VCaP (cell line): ENCODE measurements around the gene MARVELD3.

ENCODE experiments used
- H3K27ac ChIP-seq: fragments of 450-650 bp; 2 replicates; pipeline ENCODE4 v1.5.1; 2017
- TF ChIP-seq, protein P1 (sequence below): fragments of 450-650 bp; conservative IDR thresholded peaks from 2 replicates; pipeline ENCODE4 v1.5.1; 2017; ENCODE audit warnings: mild to moderate bottlenecking, moderate library complexity

MARVELD3 gene

DNA sequence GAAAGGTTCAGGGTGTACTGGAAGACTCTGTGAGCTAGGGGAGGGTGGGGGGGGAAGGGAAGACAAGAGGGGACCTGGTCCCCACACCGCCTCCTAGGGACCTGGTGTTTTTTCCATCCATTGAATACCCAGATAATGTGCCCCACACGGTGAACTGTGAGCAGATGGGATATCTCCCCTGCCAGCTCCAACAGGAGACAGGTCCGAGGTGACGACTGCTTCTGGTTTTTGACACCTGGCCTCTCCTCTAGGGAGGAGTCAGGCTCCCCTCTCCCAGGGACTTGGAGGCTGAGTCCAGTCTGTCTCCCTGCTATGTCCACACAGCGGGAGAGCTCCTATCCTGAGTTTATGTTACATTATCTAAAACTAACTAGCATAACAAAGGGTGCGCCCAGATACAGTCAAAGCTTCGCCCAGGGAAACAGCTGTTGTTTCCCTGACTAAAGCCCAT, 1.8 kb downstream of the MARVELD3 start:
- TF ChIP-seq, protein P1, sequence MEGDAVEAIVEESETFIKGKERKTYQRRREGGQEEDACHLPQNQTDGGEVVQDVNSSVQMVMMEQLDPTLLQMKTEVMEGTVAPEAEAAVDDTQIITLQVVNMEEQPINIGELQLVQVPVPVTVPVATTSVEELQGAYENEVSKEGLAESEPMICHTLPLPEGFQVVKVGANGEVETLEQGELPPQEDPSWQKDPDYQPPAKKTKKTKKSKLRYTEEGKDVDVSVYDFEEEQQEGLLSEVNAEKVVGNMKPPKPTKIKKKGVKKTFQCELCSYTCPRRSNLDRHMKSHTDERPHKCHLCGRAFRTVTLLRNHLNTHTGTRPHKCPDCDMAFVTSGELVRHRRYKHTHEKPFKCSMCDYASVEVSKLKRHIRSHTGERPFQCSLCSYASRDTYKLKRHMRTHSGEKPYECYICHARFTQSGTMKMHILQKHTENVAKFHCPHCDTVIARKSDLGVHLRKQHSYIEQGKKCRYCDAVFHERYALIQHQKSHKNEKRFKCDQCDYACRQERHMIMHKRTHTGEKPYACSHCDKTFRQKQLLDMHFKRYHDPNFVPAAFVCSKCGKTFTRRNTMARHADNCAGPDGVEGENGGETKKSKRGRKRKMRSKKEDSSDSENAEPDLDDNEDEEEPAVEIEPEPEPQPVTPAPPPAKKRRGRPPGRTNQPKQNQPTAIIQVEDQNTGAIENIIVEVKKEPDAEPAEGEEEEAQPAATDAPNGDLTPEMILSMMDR: no peak
- H3K27ac ChIP-seq: no peak overlapping the region

DNA sequence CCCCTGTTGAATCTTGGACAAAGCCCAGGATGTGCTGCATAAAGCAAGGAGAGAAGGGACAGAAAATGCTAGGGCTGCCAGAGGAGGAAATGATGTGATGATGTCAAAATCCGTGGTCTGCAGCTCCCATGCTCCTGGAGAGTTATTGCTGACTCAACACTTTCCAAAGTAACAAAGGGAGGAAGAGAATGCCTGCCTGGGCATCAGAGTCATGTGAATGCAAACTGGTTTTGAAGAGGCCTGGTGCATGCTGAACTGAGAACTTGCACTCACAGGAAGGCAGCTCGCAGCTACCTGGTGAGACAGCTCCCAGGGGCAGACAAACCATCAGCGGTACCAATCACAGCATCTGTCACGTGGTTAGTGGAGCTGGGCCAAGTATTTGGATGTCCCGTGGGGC, 2.8 kb downstream of the MARVELD3 start:
- peak overlapping the region; percentile 47 for H3K27ac ChIP-seq
- TF ChIP-seq, protein P1: no peak

DNA sequence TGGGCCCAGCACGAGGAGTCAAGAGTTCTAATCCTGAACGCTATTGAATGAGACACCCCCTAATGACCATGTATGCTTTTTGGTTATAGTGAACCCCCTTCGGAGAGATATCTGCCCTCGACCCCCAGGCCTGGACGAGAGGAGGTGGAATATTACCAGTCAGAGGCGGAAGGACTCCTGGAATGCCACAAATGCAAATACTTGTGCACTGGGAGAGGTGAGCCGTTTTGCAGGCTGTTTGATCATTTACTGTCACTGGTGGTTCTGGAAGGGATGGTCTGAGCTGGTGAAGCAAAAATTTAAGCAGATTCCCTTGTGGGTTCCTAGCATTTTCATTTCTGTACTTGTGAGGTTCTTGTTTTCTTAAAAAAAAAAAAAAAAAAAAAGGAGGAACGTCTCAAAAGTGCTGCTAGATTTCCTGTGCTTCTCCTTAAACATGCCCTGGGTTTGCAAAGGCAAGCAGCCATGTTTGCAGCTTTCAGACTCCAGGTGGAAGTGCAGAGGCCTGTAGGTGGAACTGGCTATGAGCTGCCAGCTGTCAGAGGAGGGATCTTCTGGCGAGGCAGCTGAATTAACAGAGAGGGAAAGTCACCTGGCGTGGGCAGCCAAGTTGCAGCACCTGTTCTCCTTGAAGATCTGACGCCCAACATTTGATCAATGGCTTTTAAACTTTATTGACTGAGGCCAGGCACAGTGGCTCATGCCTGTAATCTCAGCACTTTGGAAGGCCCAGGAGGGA, 3.5 kb downstream of the MARVELD3 start:
- peak overlapping the region; percentile 47 for H3K27ac ChIP-seq
- TF ChIP-seq, protein P1: no peak

DNA sequence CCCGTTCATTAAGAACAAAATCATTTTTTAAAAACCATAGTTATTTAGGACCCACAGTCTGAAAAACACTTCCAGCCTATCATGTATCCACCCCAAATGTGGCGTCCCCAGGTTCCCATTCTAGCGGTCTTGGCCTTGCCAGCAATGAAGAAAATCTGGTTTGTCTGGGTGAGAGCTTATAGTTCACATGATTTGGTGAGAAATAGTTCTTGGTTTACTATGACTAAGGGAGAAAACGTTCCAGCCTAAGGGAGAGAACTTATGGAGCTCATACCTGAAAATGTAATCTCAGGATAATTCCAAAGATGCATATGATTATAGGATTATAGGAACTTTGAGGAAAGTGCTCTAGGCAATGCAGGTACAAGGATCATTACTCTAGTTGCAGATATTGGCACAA, 4.8 kb downstream of the MARVELD3 start:
- TF ChIP-seq, protein P1: no peak
- no peak overlapping the region; the same call in 1 of the 2 replicates for H3K27ac ChIP-seq

DNA sequence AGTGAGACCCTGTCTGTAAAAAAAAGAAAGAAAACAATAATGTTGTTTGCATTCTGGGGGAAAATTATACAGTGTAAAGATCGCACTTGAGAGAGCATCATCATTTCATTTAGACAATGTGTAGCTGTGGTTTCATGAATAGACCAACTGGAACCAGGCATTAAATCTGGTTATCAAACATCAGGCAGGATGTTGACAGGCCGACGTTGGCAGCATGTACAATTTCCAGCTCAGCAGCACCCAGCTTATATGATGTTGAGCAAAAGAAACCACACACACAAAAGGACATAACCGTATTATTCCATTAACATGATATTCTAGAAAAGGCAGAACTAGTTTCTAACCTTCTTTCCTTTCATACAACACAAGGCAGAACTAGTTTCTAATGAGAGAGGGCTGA, 5.8 kb downstream of the MARVELD3 start:
- H3K27ac ChIP-seq: peak overlapping the region; percentile 31; the same call in 1 of the 2 replicates

DNA sequence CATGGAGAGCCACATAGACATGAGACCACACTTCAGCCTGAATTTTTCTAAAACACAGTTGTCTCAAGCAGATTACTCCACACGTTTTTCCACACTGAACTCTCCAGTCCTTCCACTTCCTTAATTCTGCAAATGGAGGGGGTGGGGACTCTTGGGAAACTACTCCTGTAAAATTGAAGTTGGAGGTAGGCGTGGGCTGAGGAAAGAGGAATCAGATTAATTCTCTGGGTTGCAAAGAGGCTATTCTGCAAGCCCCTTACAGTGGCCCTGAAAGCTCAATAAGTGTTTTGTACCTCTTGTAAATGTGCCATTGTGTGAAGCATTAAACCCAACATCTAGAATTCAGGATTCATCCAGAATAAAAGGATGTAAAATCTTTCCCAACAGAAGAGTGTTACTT, 9.6 kb downstream of the MARVELD3 start:
- TF ChIP-seq, protein P1: no peak
- no peak overlapping the region for H3K27ac ChIP-seq

More for the DNA sequence above, 5.8 kb downstream of the MARVELD3 start:
- TF ChIP-seq, protein P1: no peak

DNA sequence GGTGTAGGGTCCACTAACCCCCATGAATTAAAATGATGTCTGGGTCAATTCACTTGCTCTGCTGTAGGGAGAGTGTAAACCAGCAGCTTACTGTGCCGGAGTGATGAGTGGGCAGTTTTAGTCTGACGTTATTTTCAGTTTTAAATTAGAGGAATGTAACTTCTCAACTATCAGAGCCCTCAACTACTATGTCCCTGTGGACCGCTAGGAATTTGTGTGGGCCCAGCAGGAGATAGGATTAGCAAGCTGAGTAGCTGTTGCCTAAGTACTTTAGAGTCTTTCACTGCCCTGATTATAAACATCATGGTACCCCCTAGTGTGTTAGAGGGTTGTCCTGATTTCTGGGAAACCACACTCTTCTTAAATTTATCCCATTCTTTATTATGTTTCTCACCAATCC, 11.4 kb downstream of the MARVELD3 start:
- TF ChIP-seq, protein P1: no peak
- no peak overlapping the region for H3K27ac ChIP-seq
